Gastroesophageal sphincter (tissue), 4 donors: Measurements from ENCODE around the gene REN. TPM values are rescaled to one million over a fixed set of nuclear protein-coding genes. Genes with fewer than 3 reads are reported as not detected.

Experiments
- ATAC-seq: fragments of 150-250 bp; one replicate; pipeline ENCODE4 v1.9.1; 2016; ENCODE audit warnings: mild to moderate bottlenecking, moderate library complexity
- H3K27ac ChIP-seq, 4 donors: fragments of 200-600 bp; sonication (generic) in 3 of 4; 1 replicate in 3 of 4; 2 replicates in 1 of 4; pipeline ENCODE4 v1.5.1; 2016 to 2019
- H3K27me3 ChIP-seq: fragments of 200-600 bp; sonication (generic); one replicate; pipeline ENCODE4 v1.5.1; 2019
- H3K36me3 ChIP-seq, 2 donors: fragments of 200-600 bp; sonication (generic); one replicate each; pipeline ENCODE4 v1.5.1; 2019; ENCODE audit warnings: control low read depth in 1 of 2
- H3K4me1 ChIP-seq, 3 donors: fragments of 200-600 bp; sonication (generic); 1 replicate in 2 of 3; 2 replicates in 1 of 3; pipeline ENCODE4 v1.5.1; 2016 to 2019; ENCODE audit warnings: control low read depth in 2 of 3
- H3K4me3 ChIP-seq, 2 donors: fragments of 200-600 bp; sonication (generic); one replicate each; pipeline ENCODE4 v1.5.1; 2019; ENCODE audit warnings: mild to moderate bottlenecking in 1 of 2, moderate library complexity in 1 of 2
- H3K9me3 ChIP-seq, 3 donors: fragments of 200-600 bp; sonication (generic); one replicate each; pipeline ENCODE4 v1.5.1; 2017 to 2019; ENCODE audit warnings: control low read depth in 2 of 3
- EP300 ChIP-seq: sonication (generic); formaldehyde crosslinking; IDR thresholded peaks from one replicate; pipeline ENCODE4 v1.6.1; 2017; ENCODE audit warnings: antibody characterized with exemption, mild to moderate bottlenecking
- POLR2A ChIP-seq, 2 donors: fragments of 450-650 bp; IDR thresholded peaks; one replicate each; pipeline ENCODE4 v1.6.1; 2017; ENCODE audit warnings: antibody characterized with exemption in 2 of 2, mild to moderate bottlenecking in 2 of 2, moderate library complexity in 1 of 2
- POLR2AphosphoS5 ChIP-seq: sonication (generic); formaldehyde crosslinking; IDR thresholded peaks from one replicate; pipeline ENCODE4 v1.6.1; 2017; ENCODE audit warnings: antibody characterized with exemption
- WGBS, 2 donors: methylation state at CpG; one replicate each; pipeline ENCODE4 v1.1.5; 2018; ENCODE audit warnings: low coverage in 1 of 2; 5-methylcytosine and 5-hydroxymethylcytosine counted together
- total RNA-seq, 4 donors: library from RNA; depleted of rRNA; stranded (reverse); fragments of >200 nt; gene quantifications; one replicate each; pipeline ENCODE4 v1.1.0, GENCODE V29; 2016
- TF ChIP-seq, protein P1 (sequence below), 4 experiments: fragments of 200-600 bp in 2 of 4; fragments of 450-650 bp in 2 of 4; sonication (generic) in 1 of 4; IDR thresholded peaks; one replicate each; pipeline ENCODE4 v1.5.1; 2017 to 2019; ENCODE audit warnings: antibody characterized with exemption in 4 of 4, mild to moderate bottlenecking in 2 of 4, moderate library complexity in 2 of 4

Gene REN
- total RNA-seq, 4 donors from 2014 or later, result not detected

DNA sequence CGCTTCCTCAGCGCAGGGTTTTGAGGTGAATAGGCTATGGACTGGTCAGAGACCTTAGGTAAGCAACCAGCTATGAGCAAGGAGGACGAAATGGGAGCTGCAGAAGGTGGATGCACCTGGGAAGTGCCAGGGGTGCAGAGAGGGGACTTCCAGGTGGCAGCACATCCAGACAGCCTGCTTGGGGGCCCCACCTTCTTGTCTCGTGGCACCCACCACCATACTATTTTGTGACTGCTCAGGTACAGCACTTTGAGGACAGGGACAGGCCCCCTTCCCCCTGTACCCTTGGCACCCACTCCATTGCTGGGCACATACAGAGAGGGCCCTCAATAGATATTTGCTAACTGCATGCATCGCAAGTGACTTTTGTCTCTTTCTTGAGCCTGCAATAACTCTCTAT, 30.9 kb upstream of the REN start:
- WGBS, 2 donors, result 76 to 80% methylated on average over 1 to 4 of the region's 5 CpGs
- Histone ChIP-seq H3K4me3 (no peak overlapping the region), H3K27me3 (peaks cover 84% of the 10 kb centered on the region), H3K4me1 (no peaks in the 10 kb centered on the region), H3K36me3 (no peaks in the 10 kb centered on the region), H3K9me3 (no peaks in the 10 kb centered on the region), H3K27ac (no peak overlapping the region)
- no peak for ATAC-seq
- no peak for TF ChIP-seq EP300
- TF ChIP-seq POLR2AphosphoS5, result no peak
- TF ChIP-seq POLR2A (IDR thresholded peaks at IDR 0.05), result no peak
- TF ChIP-seq, protein P1, sequence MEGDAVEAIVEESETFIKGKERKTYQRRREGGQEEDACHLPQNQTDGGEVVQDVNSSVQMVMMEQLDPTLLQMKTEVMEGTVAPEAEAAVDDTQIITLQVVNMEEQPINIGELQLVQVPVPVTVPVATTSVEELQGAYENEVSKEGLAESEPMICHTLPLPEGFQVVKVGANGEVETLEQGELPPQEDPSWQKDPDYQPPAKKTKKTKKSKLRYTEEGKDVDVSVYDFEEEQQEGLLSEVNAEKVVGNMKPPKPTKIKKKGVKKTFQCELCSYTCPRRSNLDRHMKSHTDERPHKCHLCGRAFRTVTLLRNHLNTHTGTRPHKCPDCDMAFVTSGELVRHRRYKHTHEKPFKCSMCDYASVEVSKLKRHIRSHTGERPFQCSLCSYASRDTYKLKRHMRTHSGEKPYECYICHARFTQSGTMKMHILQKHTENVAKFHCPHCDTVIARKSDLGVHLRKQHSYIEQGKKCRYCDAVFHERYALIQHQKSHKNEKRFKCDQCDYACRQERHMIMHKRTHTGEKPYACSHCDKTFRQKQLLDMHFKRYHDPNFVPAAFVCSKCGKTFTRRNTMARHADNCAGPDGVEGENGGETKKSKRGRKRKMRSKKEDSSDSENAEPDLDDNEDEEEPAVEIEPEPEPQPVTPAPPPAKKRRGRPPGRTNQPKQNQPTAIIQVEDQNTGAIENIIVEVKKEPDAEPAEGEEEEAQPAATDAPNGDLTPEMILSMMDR (IDR thresholded peaks at IDR 0.05), result no peak

DNA sequence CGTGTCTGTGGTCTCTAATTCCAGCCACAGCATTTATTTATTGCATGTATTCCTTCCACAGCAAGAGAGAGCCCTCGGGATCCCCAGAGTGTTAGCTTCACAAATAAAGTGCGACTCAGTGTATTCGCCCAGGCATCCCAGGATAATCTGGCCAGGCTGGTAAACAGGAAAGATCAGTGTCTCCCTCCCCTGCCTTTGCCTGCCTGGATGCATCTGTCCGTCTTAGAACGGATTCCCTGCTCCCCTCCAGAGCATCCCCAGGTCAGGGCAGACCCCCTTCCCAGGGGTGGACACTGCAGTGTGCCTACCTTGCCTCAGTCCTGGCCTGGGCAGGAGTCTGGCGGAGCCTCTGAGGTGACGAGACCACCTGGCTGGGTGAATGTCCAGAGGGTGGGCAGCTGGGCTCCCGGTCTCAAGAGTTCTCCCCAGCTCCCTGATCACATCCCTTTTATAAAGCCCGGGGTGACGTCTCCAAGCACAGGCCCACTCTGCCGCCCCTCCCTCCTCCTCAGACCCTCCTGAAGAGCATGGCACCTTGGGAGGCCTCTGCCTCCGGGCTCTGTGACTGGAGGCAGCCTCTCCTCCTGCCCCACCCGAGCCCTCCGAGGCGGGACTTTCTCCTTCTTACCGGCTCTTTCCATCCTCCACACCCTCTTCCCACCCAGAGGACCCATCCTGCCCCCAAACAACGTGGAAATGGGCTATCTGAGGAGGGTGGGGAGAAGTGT, 30.1 kb upstream of the REN start, which contains the start of gene KISS1:
KISS1 (minus strand) TSS at position 424 of the 728 bp plus-strand sequence. CDS start 3,615 bp downstream, outside the sequence.
- 51% methylated on average over 3 of the region's 18 CpGs; no CpG with 5 or more reads in 1 of the 2 donors for WGBS, 2 donors
- Histone ChIP-seq H3K36me3 (no peaks in the 10 kb centered on the region), H3K27ac (no peak within 1 kb of the TSS), H3K27me3 (peaks cover 85% of the 10 kb centered on the region), H3K4me1 (no peaks in the 10 kb centered on the region), H3K4me3 (no peak within 1 kb of the TSS), H3K9me3 (no peaks in the 10 kb centered on the region)
- TF ChIP-seq POLR2AphosphoS5 (no peak), EP300 (no peak), POLR2A (IDR thresholded peaks at IDR 0.05) (no peak)
- TF ChIP-seq, protein P1 (IDR thresholded peaks at IDR 0.05), result no peak
- no peak for ATAC-seq

DNA sequence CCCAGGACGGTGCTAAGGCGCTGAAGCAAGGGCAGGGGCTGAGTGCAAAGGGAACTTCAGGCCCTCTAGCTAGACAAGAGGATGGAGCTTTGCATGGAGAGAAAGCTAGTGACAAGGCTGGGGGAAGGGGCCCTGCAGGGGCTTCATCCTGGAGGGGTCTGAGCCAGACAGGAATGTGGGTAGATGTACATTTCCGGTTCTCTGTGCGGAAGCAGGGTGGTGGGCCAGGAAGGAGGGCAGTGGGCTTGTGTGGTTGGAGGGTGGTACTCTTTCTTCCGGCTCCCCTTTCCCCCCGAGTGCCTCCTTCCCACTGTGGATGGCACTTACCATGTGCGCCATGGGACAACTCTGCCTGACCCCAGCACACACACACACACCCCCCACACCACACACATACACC, 28.6 kb upstream of the REN start:
- 65 to 86% methylated on average over 3 of the region's 7 CpGs for WGBS, 2 donors
- TF ChIP-seq, protein P1 (IDR thresholded peaks at IDR 0.05), result no peak
- TF ChIP-seq POLR2A (IDR thresholded peaks at IDR 0.05) (no peak), POLR2AphosphoS5 (no peak), EP300 (no peak)
- no peaks in the 10 kb centered on the region for H3K36me3 ChIP-seq
- ATAC-seq, result no peak
- peaks cover 98% of the 10 kb centered on the region for H3K27me3 ChIP-seq
- no peak overlapping the region for H3K27ac ChIP-seq
- no peak overlapping the region for H3K4me3 ChIP-seq
- peaks cover 0 to 9% (median 0%) of the 10 kb centered on the region in 3 donors for H3K4me1 ChIP-seq
- H3K9me3 ChIP-seq, result no peaks in the 10 kb centered on the region

GRCh38 chr1:204194080-204194479, 27.9 kb upstream of the REN start:
- Histone ChIP-seq H3K4me1 (peaks cover 0 to 9% (median 0%) of the 10 kb centered on the region in 3 donors), H3K27ac (no peak overlapping the region), H3K4me3 (no peak overlapping the region), H3K36me3 (no peaks in the 10 kb centered on the region), H3K9me3 (no peaks in the 10 kb centered on the region), H3K27me3 (peaks cover 98% of the 10 kb centered on the region)
- ATAC-seq, result no peak
- TF ChIP-seq EP300 (no peak), POLR2AphosphoS5 (no peak), POLR2A (IDR thresholded peaks at IDR 0.05) (no peak)
- TF ChIP-seq, protein P1 (IDR thresholded peaks at IDR 0.05), result no peak
- WGBS, 2 donors, result 79 to 80% methylated on average over 2 of the region's 2 CpGs
